Fibroblast of villous mesenchyme (primary cell): ENCODE results near the gene RNF17. TPM values are rescaled to one million over a fixed set of nuclear protein-coding genes. Genes with fewer than 3 reads are reported as not detected.

ENCODE experiments used
- DNase-seq: peaks from one replicate; pipeline ENCODE4 v3.0.0-alpha.2; 2010; ENCODE audit warnings: low read depth
- H3K4me3 ChIP-seq: 2 replicates; pipeline ENCODE4 v1.5.1; 2011; ENCODE audit warnings: low read depth, mild to moderate bottlenecking, low read length
- CTCF ChIP-seq: IDR thresholded peaks from 2 replicates; pipeline ENCODE4 v1.5.1; 2012; ENCODE audit warnings: low read depth, mild to moderate bottlenecking, low read length; ENCODE audit not compliant: insufficient read depth
- total RNA-seq: library from RNA; depleted of rRNA; stranded (reverse); fragments of >200 nt; gene quantifications from 2 replicates; pipeline ENCODE4 v1.2.3, GENCODE V29; 2012

The RNF17 gene
- 0.86 and 1.9 TPM in 2 replicates for total RNA-seq

GRCh38 chr13:24763596-24764275, at the start of gene RNF17:
Gene RNF17, plus strand, starts transcription at chr13:24764169. Its CDS starts 35 bp downstream, at chr13:24764204.
- peak; percentile 55 for DNase-seq
- peak within 1 kb of the TSS; percentile 59 for H3K4me3 ChIP-seq
- no peak for TF ChIP-seq CTCF

- no peak for TF ChIP-seq CTCF
These were observed 48.0 kb upstream of the RNF17 start for GRCh38 chr13:24716011-24716410.

GRCh38 chr13:24716446-24716845, 47.5 kb upstream of the RNF17 start:
- no peak for TF ChIP-seq CTCF
- no peak overlapping the region for H3K4me3 ChIP-seq
- no peak for DNase-seq

More at GRCh38 chr13:24716011-24716410, 48.0 kb upstream of the RNF17 start:
- H3K4me3 ChIP-seq, result no peak overlapping the region
- DNase-seq, result no peak

- TF ChIP-seq CTCF, result no peak
- no peak for DNase-seq
- H3K4me3 ChIP-seq, result no peak overlapping the region
These were observed 46.8 kb upstream of the RNF17 start for GRCh38 chr13:24717217-24717616.

- DNase-seq, result no peak
- TF ChIP-seq CTCF, result no peak
- no peak overlapping the region for H3K4me3 ChIP-seq
These were observed 45.6 kb upstream of the RNF17 start for GRCh38 chr13:24718192-24718965.

GRCh38 chr13:24719139-24719538, 44.8 kb upstream of the RNF17 start:
- no peak for TF ChIP-seq CTCF
- DNase-seq, result no peak
- H3K4me3 ChIP-seq, result no peak overlapping the region
